H1 (cell line): Measurements from ENCODE around the gene TMUB2. TPM values are rescaled to one million over a fixed set of nuclear protein-coding genes. Genes with fewer than 3 reads are reported as not detected.

Source experiments
- CTCF ChIA-PET: fragments of 300-600 bp; sonication (Branson Sonifier 250); formaldehyde crosslinking; loops from one replicate; lab custom pipeline; 2021; ENCODE audit not compliant: partially characterized antibody; lab: Charles Lee
- POLR2A ChIA-PET: fragments of 300-600 bp; sonication (Branson Sonifier 250); formaldehyde crosslinking; loops from one replicate; lab custom pipeline; 2021; ENCODE audit warnings: inconsistent platforms; ENCODE audit not compliant: partially characterized antibody; lab: Charles Lee
- DNase-seq, 2 experiments: peaks; one replicate each; pipeline versions ENCODE4 v3.0.0 to v3.0.0-alpha.2; 2010 to 2022; ENCODE audit warnings: low spot score in 2 of 2, low read depth in 1 of 2, mixed read lengths in 1 of 2
- FAIRE-seq: peaks from 2 replicates; lab custom pipeline; 2011; peaks lifted over from hg19 to GRCh38; lab: Jason Lieb, UNC
- H2AFZ ChIP-seq: 2 replicates; pipeline ENCODE4 v1.8.1; 2012; ENCODE audit warnings: low read length, inconsistent platforms
- H2AK5ac ChIP-seq: 2 replicates; pipeline ENCODE4 v1.6.1; 2013; ENCODE audit warnings: low read depth, low read length
- H2BK120ac ChIP-seq: replicated peaks from 2 replicates; pipeline ENCODE3; 2013; ENCODE audit warnings: low read depth, low read length, inconsistent platforms
- H2BK12ac ChIP-seq: 2 replicates; pipeline ENCODE4 v1.6.1; 2013; ENCODE audit warnings: low read depth, low read length
- H2BK15ac ChIP-seq: 2 replicates; pipeline ENCODE4 v1.6.1; 2013; ENCODE audit warnings: low read length
- H2BK20ac ChIP-seq: 2 replicates; pipeline ENCODE4 v1.6.1; 2013; ENCODE audit warnings: low read length
- H2BK5ac ChIP-seq: 2 replicates; pipeline ENCODE4 v1.6.1; 2013; ENCODE audit warnings: low read depth, low read length
- H3K14ac ChIP-seq: 2 replicates; pipeline ENCODE4 v1.6.1; 2013; ENCODE audit warnings: inconsistent platforms; ENCODE audit not compliant: insufficient read length
- H3K18ac ChIP-seq: 2 replicates; pipeline ENCODE4 v1.6.1; 2013; ENCODE audit warnings: low read length; ENCODE audit errors: extremely low read depth
- H3K23ac ChIP-seq: 2 replicates; pipeline ENCODE4 v1.6.1; 2013; ENCODE audit warnings: inconsistent platforms; ENCODE audit not compliant: insufficient read length
- H3K23me2 ChIP-seq: 2 replicates; pipeline ENCODE4 v1.6.1; 2013; ENCODE audit warnings: low read depth, low read length
- H3K27ac ChIP-seq: 2 replicates; pipeline ENCODE4 v1.6.1; 2011; ENCODE audit warnings: low read depth, low read length, inconsistent platforms
- H3K27me3 ChIP-seq, 4 experiments: replicated peaks in 1 of 4; 1 replicate in 1 of 4; 2 replicates in 3 of 4; pipeline versions ENCODE4 v1.6.1 to v1.8.1; 2011 to 2013; ENCODE audit warnings: low read length in 3 of 4, mild to moderate bottlenecking in 3 of 4, inconsistent platforms in 2 of 4, mixed read lengths in 2 of 4, moderate library complexity in 1 of 4; ENCODE audit not compliant: control insufficient read depth in 3 of 4, insufficient read depth in 3 of 4; ENCODE audit errors: extremely low read depth in 1 of 4
- H3K36me3 ChIP-seq, 4 experiments: 2 replicates each; pipeline versions ENCODE4 v1.6.1 to v1.8.1; 2011 to 2013; ENCODE audit warnings: mild to moderate bottlenecking in 4 of 4, low read length in 3 of 4, moderate library complexity in 2 of 4, control low read depth in 1 of 4, inconsistent platforms in 1 of 4; ENCODE audit not compliant: insufficient read depth in 4 of 4, control insufficient read depth in 2 of 4
- H3K4ac ChIP-seq: replicated peaks from 2 replicates; pipeline ENCODE3; 2013; ENCODE audit warnings: low read length, low read depth, mixed read lengths, inconsistent platforms; ENCODE audit not compliant: insufficient read length
- H3K4me1 ChIP-seq, 4 experiments: replicated peaks in 1 of 4; 1 replicate in 1 of 4; 2 replicates in 3 of 4; pipeline versions ENCODE4 v1.6.1 to v1.8.1; 2011 to 2013; ENCODE audit warnings: low read length in 3 of 4, inconsistent platforms in 2 of 4, mixed read lengths in 1 of 4; ENCODE audit not compliant: insufficient read depth in 4 of 4, control insufficient read depth in 3 of 4
- H3K4me2 ChIP-seq, 2 experiments: 2 replicates each; pipeline versions ENCODE4 v1.6.1 to v1.8.1; 2011 to 2013; ENCODE audit warnings: low read depth in 2 of 2, low read length in 2 of 2, control low read depth in 1 of 2, inconsistent platforms in 1 of 2, mild to moderate bottlenecking in 1 of 2; ENCODE audit not compliant: insufficient read depth in 1 of 2
- H3K4me3 ChIP-seq, 4 experiments: fragments of 200-600, 300-600 bp in 1 of 4; sonication (generic), shearing (Covaris generic), sonication (Bioruptor Twin) in 1 of 4; 2 replicates each; pipeline versions ENCODE4 v1.5.1 to v1.8.1; 2011 to 2016; ENCODE audit warnings: low read length in 4 of 4, low read depth in 3 of 4, control low read depth in 2 of 4, inconsistent platforms in 2 of 4, mild to moderate bottlenecking in 2 of 4, mixed read lengths in 1 of 4, moderate library complexity in 1 of 4; ENCODE audit not compliant: insufficient read depth in 2 of 4; ENCODE audit errors: extremely low read depth in 1 of 4
- H3K56ac ChIP-seq: replicated peaks from 2 replicates; pipeline ENCODE3; 2013; ENCODE audit warnings: low read depth, mild to moderate bottlenecking, mixed read lengths, low read length, inconsistent platforms; ENCODE audit not compliant: insufficient read length
- H3K79me1 ChIP-seq: 2 replicates; pipeline ENCODE4 v1.6.1; 2013; ENCODE audit warnings: low read depth, low read length, control low read depth
- H3K79me2 ChIP-seq, 2 experiments: 2 replicates each; pipeline versions ENCODE4 v1.6.1 to v1.8.1; 2012 to 2013; ENCODE audit warnings: low read length in 2 of 2, mild to moderate bottlenecking in 2 of 2, inconsistent platforms in 1 of 2; ENCODE audit not compliant: insufficient read depth in 2 of 2, control insufficient read depth in 1 of 2
- H3K9ac ChIP-seq, 4 experiments: replicated peaks in 1 of 4; 1 replicate in 1 of 4; 2 replicates in 3 of 4; pipeline versions ENCODE4 v1.6.1 to v1.8.1; 2011 to 2013; ENCODE audit warnings: low read depth in 3 of 4, low read length in 3 of 4, control low read depth in 2 of 4, mild to moderate bottlenecking in 2 of 4, moderate library complexity in 2 of 4, inconsistent platforms in 1 of 4; ENCODE audit errors: extremely low read depth in 1 of 4
- H3K9me3 ChIP-seq, 2 experiments: 2 replicates each; pipeline versions ENCODE4 v1.6.1 to v1.8.1; 2012 to 2013; ENCODE audit warnings: mild to moderate bottlenecking in 2 of 2, moderate library complexity in 2 of 2, control low read depth in 1 of 2, inconsistent platforms in 1 of 2, low read depth in 1 of 2, low read length in 1 of 2, mixed read lengths in 1 of 2; ENCODE audit not compliant: insufficient read depth in 2 of 2
- H4K20me1 ChIP-seq, 2 experiments: replicated peaks in 1 of 2; 2 replicates each; pipeline versions ENCODE3 to v1.8.1; 2011 to 2013; ENCODE audit warnings: inconsistent platforms in 2 of 2, low read length in 2 of 2, mild to moderate bottlenecking in 1 of 2; ENCODE audit not compliant: insufficient read depth in 2 of 2, control insufficient read depth in 1 of 2
- H4K5ac ChIP-seq: 2 replicates; pipeline ENCODE4 v1.6.1; 2013; ENCODE audit warnings: low read length, low read depth, mixed read lengths, inconsistent platforms; ENCODE audit not compliant: insufficient read length
- H4K8ac ChIP-seq: 2 replicates; pipeline ENCODE4 v1.8.0; 2013; ENCODE audit warnings: mild to moderate bottlenecking, moderate library complexity, low read length, inconsistent platforms; ENCODE audit not compliant: insufficient read depth; ENCODE audit errors: extremely low read depth
- H4K91ac ChIP-seq: replicated peaks from 2 replicates; pipeline ENCODE3; 2013; ENCODE audit warnings: low read length, mixed read lengths, inconsistent platforms; ENCODE audit not compliant: insufficient read length
- CEBPB ChIP-seq: IDR thresholded peaks from 2 replicates; pipeline ENCODE4 v1.6.1; 2012; ENCODE audit warnings: low read depth, low read length
- CHD2 ChIP-seq: IDR thresholded peaks from 2 replicates; pipeline ENCODE4 v1.6.1; 2012; ENCODE audit warnings: low read length, improper control_type of control experiment
- HDAC6 ChIP-seq: IDR thresholded peaks from one replicate; pipeline ENCODE4 v1.7.1; 2012; ENCODE audit warnings: low read depth, mild to moderate bottlenecking, inconsistent platforms, low read length, moderate library complexity
- JUN ChIP-seq: IDR thresholded peaks from 2 replicates; pipeline ENCODE4 v1.6.1; 2011; ENCODE audit warnings: low read depth, mild to moderate bottlenecking, improper control_type of control experiment, low read length
- NRF1 ChIP-seq: IDR thresholded peaks from 2 replicates; pipeline ENCODE4 v1.6.1; 2011; ENCODE audit warnings: mild to moderate bottlenecking, low read depth, low read length, improper control_type of control experiment
- POLR2A ChIP-seq, 2 experiments: IDR thresholded peaks; 1 replicate in 1 of 2; 2 replicates in 1 of 2; pipeline ENCODE4 v1.6.1; 2011; ENCODE audit warnings: low read depth in 2 of 2, low read length in 2 of 2, mild to moderate bottlenecking in 2 of 2; ENCODE audit errors: control extremely low read depth in 1 of 2
- RNF2 ChIP-seq: fragments of 200-900, 300-1000 bp; sonication (generic); IDR thresholded peaks from 2 replicates; pipeline ENCODE4 v1.7.1; 2016; ENCODE audit warnings: borderline replicate concordance, low read depth, mild to moderate bottlenecking, antibody characterized with exemption, low read length; ENCODE audit not compliant: poor library complexity, severe bottlenecking; ENCODE audit errors: missing control alignments
- SAP30 ChIP-seq: fragments of 300-600 bp; sonication (generic); IDR thresholded peaks from 2 replicates; pipeline ENCODE4 v1.7.1; 2012; ENCODE audit warnings: low read length, moderate library complexity, mild to moderate bottlenecking, inconsistent platforms; ENCODE audit not compliant: insufficient read depth, insufficient replicate concordance
- SIN3A ChIP-seq, 2 experiments: IDR thresholded peaks in 1 of 2; conservative IDR thresholded peaks in 1 of 2; 2 replicates each; pipeline ENCODE4 v1.6.1; 2011 to 2012; ENCODE audit warnings: low read length in 2 of 2, improper control_type of control experiment in 1 of 2, low read depth in 1 of 2, mild to moderate bottlenecking in 1 of 2
- TAF7 ChIP-seq: optimal IDR thresholded peaks from 2 replicates; pipeline ENCODE3; 2011; ENCODE audit warnings: low read depth, mild to moderate bottlenecking, inconsistent platforms, low read length, moderate library complexity, borderline replicate concordance
- TBP ChIP-seq: IDR thresholded peaks from 2 replicates; pipeline ENCODE4 v1.6.1; 2011; ENCODE audit warnings: low read depth, low read length, improper control_type of control experiment
- YY1 ChIP-seq: IDR thresholded peaks from 2 replicates; pipeline ENCODE4 v1.6.1; 2011; ENCODE audit warnings: low read depth, mild to moderate bottlenecking, low read length
- ZNF274 ChIP-seq: IDR thresholded peaks from 2 replicates; pipeline ENCODE4 v1.7.0; 2012; ENCODE audit warnings: low read length, borderline replicate concordance; ENCODE audit errors: extremely low read depth
- WGBS, 2 experiments: shearing (Covaris generic) in 1 of 2; methylation state at CpG; one replicate each; pipeline versions ENCODE4 v1.1.6 to v1.1.7; 2013 to 2015; ENCODE audit warnings: low lambda C conversion rate in 2 of 2, mixed read lengths in 2 of 2, inconsistent platforms in 1 of 2, low coverage in 1 of 2, missing lambda C conversion rate in 1 of 2; ENCODE audit not compliant: insufficient replicate concordance in 2 of 2, insufficient coverage in 1 of 2, insufficient read length in 1 of 2; ENCODE audit errors: extremely low coverage in 1 of 2, missing lambda C conversion rate in 1 of 2; 5-methylcytosine and 5-hydroxymethylcytosine counted together
- polyA plus RNA-seq, 7 experiments: library from polyadenylated mRNA; depleted of rRNA in 3 of 7; stranded (reverse) in 5 of 7; unstranded in 2 of 7; fragments of >200 nt in 5 of 7; fragments of 200-250 nt in 2 of 7; gene quantifications; 1 replicate in 5 of 7; 2 replicates in 1 of 7; 4 replicates in 1 of 7; pipeline versions ENCODE4 v1.2.1 to v1.2.3, GENCODE V29; 2011 to 2013; ENCODE audit warnings: missing spikeins in 2 of 7, mixed read lengths in 2 of 7
- total RNA-seq: library from RNA; stranded (reverse); fragmentation: NEBNext Ultra II Directional; extraction: Animal tissue kit (Norgen Biotek cat#: 25700); gene quantifications from 2 replicates; pipeline ENCODE4 v1.2.1, GENCODE V29; 2021

TMUB2 gene
- total and polyA plus RNA-seq, 2 of the 8 experiments (the other 6 are each of a cell fraction or from before 2014, with no cell fraction given) = 18.5 to 30.5 TPM

GRCh38 chr17:44149750-44150329, 36.9 kb upstream of the TMUB2 start:
- Histone ChIP-seq H3K27me3 (no peaks in the 10 kb centered on the region), H2BK12ac (no peak overlapping the region), H4K20me1 (peaks cover 6 to 11% of the 10 kb centered on the region in 2 experiments), H2AK5ac (no peak overlapping the region), H2BK120ac (no peak overlapping the region), H3K4me1 (no peaks in the 10 kb centered on the region), H2AFZ (no peak overlapping the region), H3K4me2 (no peak overlapping the region), H4K91ac (no peak overlapping the region), H3K4ac (no peak overlapping the region), H3K56ac (no peak overlapping the region), H3K23ac (no peak overlapping the region), H3K79me2 (peaks cover 0 to 33% of the 10 kb centered on the region in 2 experiments; a peak in 2 of 4 replicates), H3K79me1 (peaks cover 12% of the 10 kb centered on the region), H3K9ac (no peak overlapping the region), H3K4me3 (no peak overlapping the region), H2BK5ac (no peak overlapping the region), H3K18ac (no peak overlapping the region), H4K8ac (no peak overlapping the region), H3K36me3 (peaks cover 14 to 52% (median 45%) of the 10 kb centered on the region in 4 experiments), H2BK15ac (no peak overlapping the region), H3K23me2 (no peaks in the 10 kb centered on the region), H3K27ac (no peak overlapping the region), H3K9me3 (no peaks in the 10 kb centered on the region), H3K14ac (no peak overlapping the region), H4K5ac (no peak overlapping the region), H2BK20ac (no peak overlapping the region)
- ChIA-PET POLR2A (interaction anchor here (0.8 to 2.9 kb wide), 3 partner anchors 10 to 88 kb away, joined by 3 to 11 read pairs (median 4); no protein-coding TSS in a partner anchor), CTCF (interaction anchor here (0.6 to 3.9 kb wide), 17 partner anchors 9 to 272 kb away, joined by 3 to 39 read pairs (median 4); partner anchors contain the start of genes ASB16 and HDAC5)
- no peak for FAIRE-seq
- no peak for DNase-seq
- WGBS, 2 experiments = 94% methylated on average over 4 of the region's 4 CpGs; no CpG with 5 or more reads in 1 of the 2 experiments
- TF ChIP-seq CHD2 = no peak
- TF ChIP-seq NRF1 = no peak
- no peak for TF ChIP-seq RNF2
- no peak for TF ChIP-seq JUN
- TF ChIP-seq ZNF274 = no peak
- no peak for TF ChIP-seq POLR2A (IDR thresholded peaks at IDR 0.05; ENCODE audit: control extremely low read depth in 1 of 2, low read depth in 2 of 2, low read length in 2 of 2)
- no peak for TF ChIP-seq TAF7
- TF ChIP-seq CEBPB = no peak
- no peak for TF ChIP-seq TBP
- no peak for TF ChIP-seq SIN3A (conservative IDR thresholded peaks at IDR 0.05 in 1 of 2, IDR thresholded peaks at IDR 0.05 in 1 of 2; ENCODE audit: low read depth in 1 of 2, low read length in 2 of 2)
- no peak for TF ChIP-seq YY1
- no peak for TF ChIP-seq HDAC6
- TF ChIP-seq SAP30 = no peak
